ENCODE measurements around the gene ATG10. TPM values are rescaled to one million over a fixed set of nuclear protein-coding genes. Genes with fewer than 3 reads are reported as not detected.

Gene ATG10
- total RNA-seq, 8 experiments from 2014 or later, result 4.5 to 15.9 (median 7.8) TPM

- H3K27ac ChIP-seq, result no peak overlapping the region
- in situ Hi-C loops (cut with MboI; ENCODE audit: low pct_unique_long_range_greater_than_20kb in 2 of 9, low sequenced_read_pairs in 9 of 9, unreplicated experiment in 9 of 9), result no loop called here
- peak in 4 of 8 experiments; percentile 7 to 47 (median 14) for ATAC-seq (replicated peaks in 6 of 8)
- H3K4me3 ChIP-seq, result no peak overlapping the region
- WGBS, 10 experiments, result 86 to 100% (median 100%) methylated on average over 1 to 2 of the region's 2 CpGs; no CpG with 5 or more reads in 2 of the 10 experiments
- peaks cover 0 to 6% of the 10 kb centered on the region in 2 donors for H3K4me1 ChIP-seq (replicated peaks in 1 of 2)
These were observed 214.0 kb downstream of the ATG10 start for GRCh38 chr5:82185851-82186250.

- 8 to 80% (median 60%) methylated on average over 1 of the region's 1 CpG; no CpG with 5 or more reads in 1 of the 10 experiments for WGBS, 10 experiments
- Histone ChIP-seq H3K4me3 (no peak overlapping the region), H3K27ac (no peak overlapping the region), H3K4me1 (replicated peaks in 1 of 2) (no peaks in the 10 kb centered on the region)
- in situ Hi-C loops (cut with MboI; ENCODE audit: low pct_unique_long_range_greater_than_20kb in 2 of 9, low sequenced_read_pairs in 9 of 9, unreplicated experiment in 9 of 9), result no loop called here
- no peak for ATAC-seq (replicated peaks in 6 of 8)
These were observed 225.7 kb downstream of the ATG10 start for GRCh38 chr5:82197550-82197949.

GRCh38 chr5:82204567-82204966 lies 232.7 kb downstream of the ATG10 start:
- H3K4me3 ChIP-seq, result no peak overlapping the region
- H3K27ac ChIP-seq, result no peak overlapping the region
- 29 to 94% (median 89%) methylated on average over 2 of the region's 2 CpGs; no CpG with 5 or more reads in 1 of the 10 experiments for WGBS, 10 experiments
- ATAC-seq (replicated peaks in 6 of 8), result no peak
- no peaks in the 10 kb centered on the region for H3K4me1 ChIP-seq (replicated peaks in 1 of 2)
- in situ Hi-C loops (cut with MboI; ENCODE audit: low pct_unique_long_range_greater_than_20kb in 2 of 9, low sequenced_read_pairs in 9 of 9, unreplicated experiment in 9 of 9), result no loop called here

- H3K27ac ChIP-seq, result no peak overlapping the region
- H3K4me3 ChIP-seq, result no peak overlapping the region
- H3K4me1 ChIP-seq (replicated peaks in 1 of 2), result no peaks in the 10 kb centered on the region
- ATAC-seq (replicated peaks in 6 of 8), result no peak
- in situ Hi-C loops (cut with MboI; ENCODE audit: low pct_unique_long_range_greater_than_20kb in 2 of 9, low sequenced_read_pairs in 9 of 9, unreplicated experiment in 9 of 9), result no loop called here
- 46 to 100% (median 75%) methylated on average over 1 to 2 of the region's 2 CpGs; no CpG with 5 or more reads in 1 of the 10 experiments for WGBS, 10 experiments
These were observed 233.2 kb downstream of the ATG10 start for GRCh38 chr5:82205005-82205404.

GRCh38 chr5:82208371-82208770 lies 236.5 kb downstream of the ATG10 start:
- H3K27ac ChIP-seq, result no peak overlapping the region
- H3K4me3 ChIP-seq, result no peak overlapping the region
- 43 to 100% (median 95%) methylated on average over 1 to 3 of the region's 3 CpGs for WGBS, 10 experiments
- ATAC-seq (replicated peaks in 6 of 8), result no peak
- H3K4me1 ChIP-seq (replicated peaks in 1 of 2), result no peaks in the 10 kb centered on the region
- in situ Hi-C loops (cut with MboI; ENCODE audit: low pct_unique_long_range_greater_than_20kb in 2 of 9, low sequenced_read_pairs in 9 of 9, unreplicated experiment in 9 of 9), result no loop called here

GRCh38 chr5:82211855-82212572 lies 240.2 kb downstream of the ATG10 start:
- ATAC-seq (replicated peaks in 6 of 8), result no peak

GRCh38 chr5:82217917-82218316 lies 246.1 kb downstream of the ATG10 start:
- no peak for ATAC-seq (replicated peaks in 6 of 8)
- in situ Hi-C loops (cut with MboI; ENCODE audit: low pct_unique_long_range_greater_than_20kb in 2 of 9, low sequenced_read_pairs in 9 of 9, unreplicated experiment in 9 of 9), result no loop called here
- WGBS, 10 experiments, result 83 to 100% (median 89%) methylated on average over 1 of the region's 1 CpG; no CpG with 5 or more reads in 7 of the 10 experiments

More at GRCh38 chr5:82211855-82212572, 240.2 kb downstream of the ATG10 start:
- no peak overlapping the region for H3K4me3 ChIP-seq
- no peaks in the 10 kb centered on the region for H3K4me1 ChIP-seq (replicated peaks in 1 of 2)
- no peak overlapping the region for H3K27ac ChIP-seq
- WGBS, 10 experiments, result 25 to 100% (median 86%) methylated on average over 1 of the region's 1 CpG; no CpG with 5 or more reads in 2 of the 10 experiments
- in situ Hi-C loops (cut with MboI; ENCODE audit: low pct_unique_long_range_greater_than_20kb in 2 of 9, low sequenced_read_pairs in 9 of 9, unreplicated experiment in 9 of 9), result no loop called here

GRCh38 chr5:82218374-82219156 lies 246.7 kb downstream of the ATG10 start:
- Histone ChIP-seq H3K4me1 (replicated peaks in 1 of 2) (peaks cover 0 to 10% of the 10 kb centered on the region in 2 donors), H3K4me3 (no peak overlapping the region), H3K27ac (no peak overlapping the region)
- in situ Hi-C loops (cut with MboI; ENCODE audit: low pct_unique_long_range_greater_than_20kb in 2 of 9, low sequenced_read_pairs in 9 of 9, unreplicated experiment in 9 of 9), result no loop called here
- 57 to 92% (median 70%) methylated on average over 1 to 7 of the region's 7 CpGs for WGBS, 10 experiments
- peak in 5 of 8 experiments; percentile 80 to 92 (median 91) for ATAC-seq (replicated peaks in 6 of 8)

More at GRCh38 chr5:82217917-82218316, 246.1 kb downstream of the ATG10 start:
- Histone ChIP-seq H3K27ac (no peak overlapping the region), H3K4me1 (replicated peaks in 1 of 2) (peaks cover 0 to 10% of the 10 kb centered on the region in 2 donors), H3K4me3 (no peak overlapping the region)

- Histone ChIP-seq H3K4me1 (replicated peaks in 1 of 2) (peaks cover 0 to 10% of the 10 kb centered on the region in 2 donors), H3K4me3 (no peak overlapping the region), H3K27ac (no peak overlapping the region)
- ATAC-seq (replicated peaks in 6 of 8), result no peak
- in situ Hi-C loops (cut with MboI; ENCODE audit: low pct_unique_long_range_greater_than_20kb in 2 of 9, low sequenced_read_pairs in 9 of 9, unreplicated experiment in 9 of 9), result no loop called here
- 70 to 100% (median 90%) methylated on average over 1 to 2 of the region's 2 CpGs; no CpG with 5 or more reads in 3 of the 10 experiments for WGBS, 10 experiments
These were observed 249.2 kb downstream of the ATG10 start for GRCh38 chr5:82221020-82221419.

- Histone ChIP-seq H3K4me1 (replicated peaks in 1 of 2) (peaks cover 0 to 10% of the 10 kb centered on the region in 2 donors), H3K27ac (no peak overlapping the region), H3K4me3 (no peak overlapping the region)
- 7 to 88% (median 72%) methylated on average over 1 to 5 of the region's 5 CpGs for WGBS, 10 experiments
- peak in 3 of 8 experiments; percentile 68 to 93 (median 73) for ATAC-seq (replicated peaks in 6 of 8)
- in situ Hi-C loops (cut with MboI; ENCODE audit: low pct_unique_long_range_greater_than_20kb in 2 of 9, low sequenced_read_pairs in 9 of 9, unreplicated experiment in 9 of 9), result no loop called here
These were observed 251.1 kb downstream of the ATG10 start for GRCh38 chr5:82222597-82223574.

DNA sequence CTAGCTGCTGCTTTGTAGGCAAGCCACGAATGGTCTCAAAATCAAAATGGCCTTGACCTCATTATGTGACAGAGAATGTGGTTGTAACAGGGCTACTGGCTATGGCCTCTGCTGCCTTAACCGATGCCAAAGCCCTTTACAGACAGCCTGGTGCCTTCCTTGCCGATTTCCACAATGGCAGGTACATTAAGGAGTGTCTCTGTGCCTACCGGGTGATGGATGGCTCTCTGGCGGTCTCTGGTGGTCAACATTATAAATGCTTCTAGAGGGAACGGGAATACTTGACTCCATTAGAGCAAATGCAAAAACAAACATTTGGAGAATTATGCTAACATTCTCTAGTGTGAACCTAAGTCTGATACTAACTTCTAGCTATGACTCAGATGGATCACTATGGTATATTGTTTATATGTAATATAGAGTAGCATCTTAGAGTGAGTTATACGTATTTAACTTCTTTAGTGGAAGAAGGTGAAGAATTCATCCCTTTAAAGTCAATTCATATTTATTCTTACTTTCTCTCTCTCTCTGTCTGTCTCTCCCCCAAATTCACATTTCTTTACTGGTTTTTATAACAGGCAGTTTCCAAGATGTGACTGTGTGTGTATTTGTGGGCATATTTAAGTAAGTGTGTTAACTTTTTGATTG lies 253.8 kb downstream of the ATG10 start:
- Histone ChIP-seq H3K4me1 (replicated peaks in 1 of 2) (no peaks in the 10 kb centered on the region), H3K27ac (no peak overlapping the region), H3K4me3 (no peak overlapping the region)
- in situ Hi-C loops (cut with MboI; ENCODE audit: low pct_unique_long_range_greater_than_20kb in 2 of 9, low sequenced_read_pairs in 9 of 9, unreplicated experiment in 9 of 9), result no loop called here
- WGBS, 10 experiments, result 3 to 86% (median 40%) methylated on average over 1 to 6 of the region's 7 CpGs; no CpG with 5 or more reads in 2 of the 10 experiments
- ATAC-seq (replicated peaks in 6 of 8), result peak; percentile 64 to 93 (median 84)

DNA sequence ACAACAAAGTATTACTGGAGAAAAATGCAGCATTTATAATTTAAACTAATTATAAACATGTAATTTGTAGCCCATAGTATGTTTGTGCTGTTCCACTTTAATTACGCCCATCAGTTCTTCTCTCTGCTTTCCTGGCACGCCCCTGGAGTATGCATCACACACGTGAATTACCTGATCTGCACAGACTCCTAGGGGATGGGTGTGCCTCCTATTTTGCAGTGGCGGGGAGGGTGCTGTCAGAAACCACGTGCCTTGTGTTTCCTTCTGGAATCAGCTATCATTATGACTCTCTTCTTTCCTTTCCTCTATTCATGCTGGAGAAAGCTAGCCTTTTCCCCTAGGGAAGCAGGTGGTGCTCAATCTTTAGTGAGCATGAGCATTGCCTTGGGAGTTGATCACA lies 263.1 kb downstream of the ATG10 start:
- ATAC-seq (replicated peaks in 6 of 8), result peak in 3 of 8 experiments; percentile 74 to 90 (median 85)
- Histone ChIP-seq H3K27ac (no peak overlapping the region), H3K4me1 (replicated peaks in 1 of 2) (no peaks in the 10 kb centered on the region), H3K4me3 (no peak overlapping the region)
- WGBS, 10 experiments, result 40 to 100% (median 77%) methylated on average over 2 to 5 of the region's 5 CpGs; no CpG with 5 or more reads in 4 of the 10 experiments
- in situ Hi-C loops (cut with MboI; ENCODE audit: low pct_unique_long_range_greater_than_20kb in 2 of 9, low sequenced_read_pairs in 9 of 9, unreplicated experiment in 9 of 9), result no loop called here

Measured in motor neuron (in vitro differentiated cells).